MG63 (cell line): Measurements from ENCODE around the gene GALNTL6. TPM values are rescaled to one million over a fixed set of nuclear protein-coding genes. Genes with fewer than 3 reads are reported as not detected.

Experiments
- DNase-seq: peaks from one replicate; pipeline ENCODE4 v3.0.0-alpha.2; 2020
- H3K27me3 ChIP-seq: fragments of 250-450 bp; sonication (Bioruptor Pico); 2 replicates; pipeline ENCODE4 v1.5.1; 2020; ENCODE audit warnings: mild to moderate bottlenecking, moderate library complexity
- H3K36me3 ChIP-seq: fragments of 250-450 bp; sonication (Bioruptor Pico); 2 replicates; pipeline ENCODE4 v1.5.1; 2020; ENCODE audit warnings: mild to moderate bottlenecking, moderate library complexity
- H3K4me3 ChIP-seq: fragments of 250-450 bp; sonication (Bioruptor Pico); 2 replicates; pipeline ENCODE4 v1.5.1; 2020; ENCODE audit warnings: mild to moderate bottlenecking, moderate library complexity
- H3K9me3 ChIP-seq: fragments of 250-450 bp; sonication (Bioruptor Pico); 2 replicates; pipeline ENCODE4 v1.5.1; 2020; ENCODE audit warnings: mild to moderate bottlenecking, moderate library complexity
- total RNA-seq: library from RNA; depleted of rRNA; stranded (reverse); fragments of >200 nt; shearing (Covaris generic); gene quantifications from 2 replicates; pipeline ENCODE4 v1.2.3, GENCODE V29; 2014; ENCODE audit warnings: low replicate concordance

The GALNTL6 gene
- total RNA-seq, 1 experiment from 2014 or later = not detected

DNA sequence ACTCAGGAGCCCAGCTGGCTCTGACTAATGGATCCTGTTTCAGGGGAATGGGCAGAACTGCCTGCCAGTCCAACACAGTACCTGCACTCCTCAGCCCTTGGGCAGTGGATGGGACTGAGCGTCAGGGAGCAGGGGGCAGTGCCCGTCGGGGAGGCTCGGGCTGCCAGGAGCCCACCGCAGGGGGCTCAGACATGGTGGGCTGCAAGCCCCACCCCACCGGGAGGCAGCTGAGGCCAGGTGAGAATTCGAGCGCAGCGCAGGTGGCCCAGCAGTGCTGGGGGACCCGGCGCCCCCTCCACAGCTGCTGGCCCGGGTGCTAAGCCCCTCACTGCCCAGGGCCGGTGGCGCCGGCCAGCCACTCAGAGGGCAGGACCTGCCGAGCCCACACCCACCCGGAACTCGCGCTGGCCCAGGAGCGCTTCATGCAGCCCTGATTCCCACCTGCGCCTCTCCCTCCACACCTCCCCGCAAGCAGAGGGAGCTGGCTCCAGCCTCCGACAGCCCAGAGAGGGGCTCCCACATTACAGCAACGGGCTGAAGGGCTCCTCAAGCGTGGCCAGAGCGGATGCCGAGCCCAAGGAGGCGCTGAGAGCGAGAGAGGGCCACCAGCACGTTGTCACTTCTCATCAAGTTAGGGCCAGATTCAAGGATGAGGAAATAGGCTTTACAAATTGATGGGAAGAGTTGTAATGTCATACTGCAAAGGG, 668.8 kb downstream of the GALNTL6 start:
- no peak for DNase-seq
- no peaks in the 10 kb centered on the region for H3K9me3 ChIP-seq
- no peaks in the 10 kb centered on the region for H3K27me3 ChIP-seq
- no peak overlapping the region for H3K4me3 ChIP-seq
- no peaks in the 10 kb centered on the region for H3K36me3 ChIP-seq

GRCh38 chr4:172485007-172485406, 671.8 kb downstream of the GALNTL6 start:
- H3K27me3 ChIP-seq = no peaks in the 10 kb centered on the region
- H3K36me3 ChIP-seq = no peaks in the 10 kb centered on the region
- H3K9me3 ChIP-seq = no peaks in the 10 kb centered on the region
- DNase-seq = no peak
- H3K4me3 ChIP-seq = no peak overlapping the region

DNA sequence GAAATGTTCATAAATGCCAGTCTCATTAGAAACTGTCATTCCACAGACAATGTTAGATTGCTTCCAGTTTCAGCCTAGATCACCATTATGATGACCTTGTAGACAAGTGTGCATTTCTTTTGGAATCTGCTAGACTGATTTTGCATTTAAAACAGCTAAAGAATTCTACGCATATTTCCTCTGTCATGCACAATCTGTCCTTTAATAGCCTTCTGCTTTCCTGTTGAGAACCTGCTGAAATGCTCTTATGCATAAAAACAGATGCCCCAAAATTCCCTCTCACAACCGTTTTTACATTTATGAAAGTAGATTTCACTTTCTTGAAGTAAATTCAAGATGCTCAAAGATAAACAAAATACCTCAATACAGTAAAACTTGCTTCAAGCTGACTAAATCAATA, 673.3 kb downstream of the GALNTL6 start:
- DNase-seq = no peak

DNA sequence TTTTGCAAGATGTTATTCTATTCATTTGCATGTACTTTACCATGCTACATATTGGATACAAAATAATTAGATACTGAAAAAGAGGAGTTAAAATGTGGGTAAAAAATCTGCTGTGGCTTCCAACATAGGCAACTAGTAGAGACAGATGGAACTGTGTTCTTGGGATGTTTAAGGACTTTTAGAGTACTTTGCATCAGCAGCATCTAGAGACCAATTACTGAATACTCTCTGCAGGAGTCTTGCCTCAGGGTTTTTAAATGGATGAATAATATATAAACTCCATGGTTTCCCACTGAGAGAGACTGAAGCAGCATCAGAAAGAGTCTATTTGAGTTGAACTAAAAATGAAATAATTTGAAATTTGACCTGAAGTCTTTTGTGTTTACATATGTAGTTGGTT, 676.7 kb downstream of the GALNTL6 start:
- Histone ChIP-seq H3K9me3 (no peaks in the 10 kb centered on the region), H3K4me3 (no peak overlapping the region), H3K36me3 (no peaks in the 10 kb centered on the region), H3K27me3 (no peaks in the 10 kb centered on the region)
- DNase-seq = no peak

More for the DNA sequence above, 673.3 kb downstream of the GALNTL6 start:
- no peak overlapping the region for H3K4me3 ChIP-seq
- no peaks in the 10 kb centered on the region for H3K27me3 ChIP-seq
- H3K9me3 ChIP-seq = no peaks in the 10 kb centered on the region
- no peaks in the 10 kb centered on the region for H3K36me3 ChIP-seq

DNA sequence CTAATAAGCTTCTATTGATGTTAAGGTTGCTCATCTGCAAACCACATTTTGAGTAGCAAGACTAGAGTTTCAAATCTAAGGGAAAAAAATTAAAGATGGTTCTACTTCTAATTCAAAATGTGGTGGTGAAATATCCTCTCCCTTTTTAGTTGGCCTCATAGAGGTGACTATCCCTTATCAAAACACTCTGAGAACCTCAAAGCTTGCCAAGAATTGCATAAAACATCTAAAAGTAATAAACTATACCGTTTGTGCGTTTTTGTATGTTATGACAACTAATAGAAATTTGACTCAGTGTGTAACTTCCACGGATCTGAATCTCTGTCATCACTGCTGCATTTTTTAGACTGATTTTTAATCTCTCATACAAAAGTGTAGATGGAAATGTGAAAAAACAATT, 682.6 kb downstream of the GALNTL6 start:
- Histone ChIP-seq H3K27me3 (no peaks in the 10 kb centered on the region), H3K4me3 (no peak overlapping the region), H3K9me3 (no peaks in the 10 kb centered on the region), H3K36me3 (no peaks in the 10 kb centered on the region)
- no peak for DNase-seq

GRCh38 chr4:172497321-172497720, 684.1 kb downstream of the GALNTL6 start:
- H3K4me3 ChIP-seq = no peak overlapping the region
- no peaks in the 10 kb centered on the region for H3K9me3 ChIP-seq
- no peaks in the 10 kb centered on the region for H3K27me3 ChIP-seq
- H3K36me3 ChIP-seq = no peaks in the 10 kb centered on the region
- no peak for DNase-seq

DNA sequence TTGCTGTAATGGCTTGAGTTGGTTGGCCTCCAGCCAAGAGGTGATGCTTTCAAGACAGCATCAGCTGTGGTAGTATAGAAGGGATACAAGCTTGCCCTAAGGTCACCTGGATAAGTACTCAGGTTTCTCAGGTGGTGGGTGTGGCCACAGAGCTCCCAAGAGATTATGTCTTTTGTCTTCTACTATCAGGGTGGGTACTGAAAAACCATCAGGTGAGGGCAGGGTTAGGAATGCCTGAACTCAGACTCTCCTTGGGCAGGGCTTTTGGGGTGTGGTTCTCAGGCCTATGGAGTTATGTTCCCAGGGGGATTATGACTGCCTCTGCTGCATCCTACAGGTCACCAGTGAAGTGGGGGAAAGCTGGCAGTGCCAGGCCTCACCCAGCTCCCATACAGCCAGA, 700.8 kb downstream of the GALNTL6 start:
- DNase-seq = no peak
- no peak overlapping the region for H3K4me3 ChIP-seq
- no peaks in the 10 kb centered on the region for H3K36me3 ChIP-seq
- no peaks in the 10 kb centered on the region for H3K27me3 ChIP-seq
- no peaks in the 10 kb centered on the region for H3K9me3 ChIP-seq

DNA sequence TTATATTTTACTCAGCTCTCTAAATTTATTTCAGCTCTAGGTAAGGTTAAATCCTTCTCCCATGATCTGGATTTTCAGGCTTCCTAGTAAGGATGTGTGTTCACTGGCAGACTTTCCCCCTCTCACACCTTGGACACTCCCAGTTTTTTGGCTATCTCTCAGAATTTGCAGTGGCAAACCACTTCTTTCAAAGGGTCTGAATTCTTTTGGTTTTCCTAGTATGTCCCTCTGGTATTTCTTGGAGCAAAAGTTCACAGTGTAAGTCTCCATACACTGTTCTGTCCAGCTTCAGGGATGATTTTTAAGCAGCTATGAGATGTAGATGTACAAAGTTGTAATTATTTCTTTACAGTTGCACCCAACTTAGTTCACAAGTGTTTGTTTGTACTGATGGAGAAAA, 701.6 kb downstream of the GALNTL6 start:
- no peak for DNase-seq
- no peaks in the 10 kb centered on the region for H3K36me3 ChIP-seq
- no peaks in the 10 kb centered on the region for H3K9me3 ChIP-seq
- H3K4me3 ChIP-seq = no peak overlapping the region
- no peaks in the 10 kb centered on the region for H3K27me3 ChIP-seq

DNA sequence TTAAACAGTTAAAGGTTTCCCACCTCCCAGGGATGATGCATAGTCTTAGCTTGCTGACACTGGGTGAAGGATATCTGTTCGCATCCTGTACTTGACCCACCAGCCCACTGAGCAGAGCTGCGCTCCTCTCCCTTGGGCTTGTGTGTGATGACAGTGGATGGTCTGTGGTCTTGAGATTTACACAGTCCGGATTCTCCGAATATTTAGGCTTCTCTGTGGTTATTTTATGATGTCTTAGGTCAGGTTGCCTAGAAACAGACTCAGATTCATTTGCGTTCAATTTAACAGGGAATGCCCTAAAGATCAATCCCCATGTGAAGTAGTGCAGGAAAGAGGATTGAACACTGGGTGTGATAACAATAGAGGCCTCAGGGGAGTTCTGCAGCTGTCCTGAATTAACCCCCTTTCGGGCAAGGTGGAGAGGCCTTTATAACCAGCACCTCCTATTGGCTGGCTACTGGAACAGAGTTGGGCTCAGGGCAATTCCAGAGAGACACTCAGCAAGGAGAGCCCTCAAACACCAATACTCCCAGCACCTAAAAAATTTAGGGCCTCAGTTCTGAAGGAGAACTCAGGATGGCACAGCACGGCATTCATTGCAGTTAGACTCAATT, 702.2 kb downstream of the GALNTL6 start:
- DNase-seq = no peak
- no peak overlapping the region for H3K4me3 ChIP-seq
- no peaks in the 10 kb centered on the region for H3K36me3 ChIP-seq
- no peaks in the 10 kb centered on the region for H3K27me3 ChIP-seq
- H3K9me3 ChIP-seq = no peaks in the 10 kb centered on the region

GRCh38 chr4:172517391-172517790, 704.2 kb downstream of the GALNTL6 start:
- Histone ChIP-seq H3K27me3 (no peaks in the 10 kb centered on the region), H3K4me3 (no peak overlapping the region), H3K36me3 (no peaks in the 10 kb centered on the region), H3K9me3 (no peaks in the 10 kb centered on the region)
- no peak for DNase-seq

GRCh38 chr4:172521248-172521647, 708.0 kb downstream of the GALNTL6 start:
- H3K27me3 ChIP-seq = no peaks in the 10 kb centered on the region
- H3K4me3 ChIP-seq = no peak overlapping the region
- DNase-seq = no peak
- no peaks in the 10 kb centered on the region for H3K9me3 ChIP-seq
- H3K36me3 ChIP-seq = no peaks in the 10 kb centered on the region

DNA sequence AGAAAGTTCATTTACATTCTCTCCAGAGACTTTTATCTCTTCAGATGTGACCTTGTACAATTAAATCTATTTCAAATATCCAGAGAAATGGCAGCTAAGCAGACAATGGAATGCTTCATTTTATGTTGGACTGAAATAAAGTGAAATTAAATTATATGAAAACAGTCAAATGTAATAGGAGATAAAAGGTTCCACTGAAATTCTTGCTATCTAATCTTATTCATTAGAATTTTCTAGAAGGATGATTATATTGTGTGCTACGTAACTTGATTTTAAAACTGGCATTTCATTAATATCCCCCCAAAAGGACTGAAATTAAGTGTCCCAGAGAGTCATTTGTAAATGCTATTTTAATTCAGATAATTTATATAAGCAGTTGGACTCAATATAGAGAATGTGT, 708.5 kb downstream of the GALNTL6 start:
- no peak overlapping the region for H3K4me3 ChIP-seq
- H3K36me3 ChIP-seq = no peaks in the 10 kb centered on the region
- no peaks in the 10 kb centered on the region for H3K27me3 ChIP-seq
- no peaks in the 10 kb centered on the region for H3K9me3 ChIP-seq
- no peak for DNase-seq

GRCh38 chr4:172543249-172543648, 730.0 kb downstream of the GALNTL6 start:
- no peaks in the 10 kb centered on the region for H3K27me3 ChIP-seq
- no peaks in the 10 kb centered on the region for H3K9me3 ChIP-seq
- H3K36me3 ChIP-seq = no peaks in the 10 kb centered on the region
- no peak for DNase-seq
- no peak overlapping the region for H3K4me3 ChIP-seq

DNA sequence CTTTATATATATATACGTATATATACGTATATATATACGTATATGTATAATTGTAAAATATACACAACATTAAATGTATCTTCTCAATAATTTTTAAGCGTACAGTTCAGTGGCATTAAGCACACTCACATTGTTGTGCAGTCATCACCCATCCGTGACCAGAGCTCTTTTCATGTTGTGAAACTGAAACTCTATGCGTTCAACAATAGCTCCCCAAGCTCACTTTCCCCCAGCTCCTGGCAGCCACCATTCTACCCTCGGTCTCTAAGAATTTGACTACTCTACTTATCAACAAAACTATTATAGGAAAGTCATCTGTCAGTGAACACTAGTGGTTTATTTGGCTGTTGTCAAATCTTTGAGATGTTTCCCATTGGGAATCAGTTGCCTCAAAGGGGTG, 733.6 kb downstream of the GALNTL6 start:
- Histone ChIP-seq H3K36me3 (no peaks in the 10 kb centered on the region), H3K27me3 (no peaks in the 10 kb centered on the region), H3K9me3 (no peaks in the 10 kb centered on the region), H3K4me3 (no peak overlapping the region)
- DNase-seq = no peak

- H3K27me3 ChIP-seq = no peaks in the 10 kb centered on the region
- H3K36me3 ChIP-seq = no peaks in the 10 kb centered on the region
- no peak overlapping the region for H3K4me3 ChIP-seq
- DNase-seq = no peak
- no peaks in the 10 kb centered on the region for H3K9me3 ChIP-seq
Observed at GRCh38 chr4:172547724-172548123, 734.5 kb downstream of the GALNTL6 start.

GRCh38 chr4:172553216-172553615, 740.0 kb downstream of the GALNTL6 start:
- Histone ChIP-seq H3K27me3 (no peaks in the 10 kb centered on the region), H3K36me3 (no peaks in the 10 kb centered on the region), H3K4me3 (no peak overlapping the region), H3K9me3 (no peaks in the 10 kb centered on the region)
- DNase-seq = no peak

- no peaks in the 10 kb centered on the region for H3K27me3 ChIP-seq
- H3K9me3 ChIP-seq = no peaks in the 10 kb centered on the region
- H3K36me3 ChIP-seq = no peaks in the 10 kb centered on the region
- DNase-seq = no peak
- no peak overlapping the region for H3K4me3 ChIP-seq
Observed at GRCh38 chr4:172554588-172554987, 741.4 kb downstream of the GALNTL6 start.

- Histone ChIP-seq H3K4me3 (no peak overlapping the region), H3K9me3 (no peaks in the 10 kb centered on the region), H3K27me3 (no peaks in the 10 kb centered on the region), H3K36me3 (no peaks in the 10 kb centered on the region)
- DNase-seq = no peak
Observed at GRCh38 chr4:172555725-172556124, 742.5 kb downstream of the GALNTL6 start.
